IMR-90 (cell line): ENCODE results near the gene GGTLC1. TPM values are rescaled to one million over a fixed set of nuclear protein-coding genes. Genes with fewer than 3 reads are reported as not detected.

Source experiments
- ATAC-seq: fragments of 200-7000 bp; cut with Tn5 transposase; 2 replicates; pipeline ENCODE4 v1.9.1; 2020; ENCODE audit warnings: low read depth, mild to moderate bottlenecking, moderate library complexity
- BruUV-seq: library from RNA; stranded (reverse); fragments of 400-500 nt; replicated peaks from 2 replicates; lab custom pipeline; 2021; lab: Mats Ljungman, UMichigan
- CTCF ChIA-PET: fragments of 300-600 bp; formaldehyde crosslinking; extraction: SDS; loops from one replicate; lab custom pipeline; 2021; ENCODE audit warnings: antibody characterized with exemption; lab: Yijun Ruan, JAX
- POLR2A ChIA-PET: fragments of 300-600 bp; sonication (Branson Sonifier 250); formaldehyde crosslinking; loops from one replicate; lab custom pipeline; 2022; ENCODE audit warnings: antibody characterized with exemption; ENCODE audit not compliant: unreplicated experiment; lab: Charles Lee
- DNase-seq: peaks from one replicate; pipeline ENCODE4 v3.0.0; 2013
- H2AFZ ChIP-seq: replicated peaks from 2 replicates; pipeline ENCODE3; 2013; ENCODE audit warnings: low read length, mild to moderate bottlenecking; ENCODE audit not compliant: poor library complexity
- H2AK5ac ChIP-seq: 2 replicates; pipeline ENCODE4 v1.6.1; 2013; ENCODE audit warnings: low read depth, low read length, inconsistent platforms
- H2AK9ac ChIP-seq: replicated peaks from 2 replicates; pipeline ENCODE3; 2013; ENCODE audit warnings: mild to moderate bottlenecking, low read depth, low read length, moderate library complexity; ENCODE audit not compliant: poor library complexity
- H2BK120ac ChIP-seq: 2 replicates; pipeline ENCODE4 v1.6.1; 2013; ENCODE audit warnings: low read depth, low read length, inconsistent platforms
- H2BK15ac ChIP-seq: 3 replicates; pipeline ENCODE4 v1.6.1; 2013; ENCODE audit warnings: low read depth, low read length, inconsistent platforms
- H2BK20ac ChIP-seq: 2 replicates; pipeline ENCODE4 v1.6.1; 2013; ENCODE audit warnings: low read depth, mild to moderate bottlenecking, inconsistent platforms, low read length, moderate library complexity
- H2BK5ac ChIP-seq: 2 replicates; pipeline ENCODE4 v1.6.1; 2013; ENCODE audit warnings: mild to moderate bottlenecking, low read depth, low read length, inconsistent platforms; ENCODE audit not compliant: poor library complexity, severe bottlenecking
- H3K14ac ChIP-seq: replicated peaks from 2 replicates; pipeline ENCODE4 v1.6.1; 2013; ENCODE audit warnings: low read depth, low read length, inconsistent platforms
- H3K18ac ChIP-seq: 2 replicates; pipeline ENCODE4 v1.6.1; 2013; ENCODE audit warnings: low read depth, low read length, control low read depth
- H3K23ac ChIP-seq: 2 replicates; pipeline ENCODE4 v1.6.1; 2013; ENCODE audit warnings: low read depth, low read length, inconsistent platforms
- H3K27ac ChIP-seq: 2 replicates; pipeline ENCODE4 v1.5.1; 2013; ENCODE audit warnings: mild to moderate bottlenecking, control low read depth, low read length; ENCODE audit not compliant: insufficient read depth
- H3K27me3 ChIP-seq: 2 replicates; pipeline ENCODE4 v1.6.1; 2013; ENCODE audit warnings: low read length; ENCODE audit not compliant: control insufficient read depth, insufficient read depth
- H3K36me3 ChIP-seq: 2 replicates; pipeline ENCODE4 v1.6.1; 2013; ENCODE audit warnings: low read length, mixed read lengths; ENCODE audit not compliant: control insufficient read depth, insufficient read depth
- H3K4ac ChIP-seq: 2 replicates; pipeline ENCODE4 v1.6.1; 2013; ENCODE audit warnings: low read depth, low read length, inconsistent platforms
- H3K4me1 ChIP-seq: 2 replicates; pipeline ENCODE4 v1.6.1; 2013; ENCODE audit warnings: low read length, mixed read lengths; ENCODE audit not compliant: control insufficient read depth, insufficient read depth
- H3K4me2 ChIP-seq: 2 replicates; pipeline ENCODE4 v1.6.1; 2013; ENCODE audit warnings: low read depth, mild to moderate bottlenecking, control low read depth, low read length, moderate library complexity
- H3K4me3 ChIP-seq: 2 replicates; pipeline ENCODE4 v1.5.1; 2013; ENCODE audit warnings: low read depth, mild to moderate bottlenecking, control low read depth, low read length, moderate library complexity; ENCODE audit not compliant: insufficient read depth
- H3K56ac ChIP-seq: 2 replicates; pipeline ENCODE4 v1.6.1; 2013; ENCODE audit warnings: low read length, inconsistent platforms; ENCODE audit not compliant: insufficient read depth; ENCODE audit errors: extremely low read depth
- H3K79me1 ChIP-seq, 2 experiments: 2 replicates each; pipeline ENCODE4 v1.6.1; 2013; ENCODE audit warnings: low read length in 2 of 2, inconsistent platforms in 1 of 2, low read depth in 1 of 2
- H3K9ac ChIP-seq: 2 replicates; pipeline ENCODE4 v1.6.1; 2013; ENCODE audit warnings: low read depth, low read length, control low read depth
- H3K9me1 ChIP-seq: 2 replicates; pipeline ENCODE4 v1.6.1; 2013; ENCODE audit warnings: low read length, inconsistent platforms; ENCODE audit not compliant: insufficient read depth
- H3K9me3 ChIP-seq: 2 replicates; pipeline ENCODE4 v1.6.1; 2013; ENCODE audit warnings: low read length; ENCODE audit not compliant: control insufficient read depth, insufficient read depth
- H4K20me1 ChIP-seq: 2 replicates; pipeline ENCODE4 v1.6.1; 2013; ENCODE audit warnings: low read length, inconsistent platforms; ENCODE audit not compliant: insufficient read depth
- H4K5ac ChIP-seq: 2 replicates; pipeline ENCODE4 v1.6.1; 2013; ENCODE audit warnings: mild to moderate bottlenecking, low read depth, low read length, control low read depth
- H4K8ac ChIP-seq, 2 experiments: 2 replicates each; pipeline ENCODE4 v1.6.1; 2013; ENCODE audit warnings: low read depth in 2 of 2, low read length in 2 of 2, control low read depth in 1 of 2, inconsistent platforms in 1 of 2
- H4K91ac ChIP-seq: 2 replicates; pipeline ENCODE4 v1.6.1; 2013; ENCODE audit warnings: low read depth, low read length, inconsistent platforms; ENCODE audit not compliant: insufficient read depth
- RCOR1 ChIP-seq: IDR thresholded peaks from 2 replicates; pipeline ENCODE4 v1.6.1; 2012; ENCODE audit warnings: mild to moderate bottlenecking, low read length, improper control_type of control experiment; ENCODE audit not compliant: insufficient replicate concordance
- USF2 ChIP-seq: fragments of 150-350 bp; IDR thresholded peaks from 2 replicates; pipeline ENCODE4 v1.6.1; 2017; ENCODE audit warnings: mild to moderate bottlenecking, antibody characterized with exemption, low read length, low read depth
- WGBS, 2 experiments: methylation state at CpG; one replicate each; pipeline versions ENCODE4 v1.1.5 to v1.1.7; 2013; ENCODE audit warnings: missing lambda C conversion rate in 2 of 2; ENCODE audit not compliant: insufficient read length in 1 of 2; ENCODE audit errors: extremely low coverage in 2 of 2; 5-methylcytosine and 5-hydroxymethylcytosine counted together
- dilution Hi-C: fragments of 300-500 bp; cut with HindIII; formaldehyde crosslinking; loops from one replicate; pipeline ENCODE4 v1.14.3; 2018; ENCODE audit warnings: low sequenced_read_pairs; ENCODE audit not compliant: unreplicated experiment
- in situ Hi-C: fragments of 300-500 bp; cut with MboI; formaldehyde crosslinking; loops from 3 replicates; pipeline ENCODE4 v1.14.3; 2019; ENCODE audit warnings: low sequenced_read_pairs, inconsistent platforms, mixed read lengths
- intact Hi-C: fragments of 100-400 bp; cut with micrococcal nuclease; formaldehyde crosslinking; loops from 2 replicates; pipeline ENCODE4 v1.10.0; 2022
- polyA plus RNA-seq, 3 experiments: library from polyadenylated mRNA; depleted of rRNA; stranded (reverse); fragments of >200 nt; gene quantifications; 2 replicates each; pipeline ENCODE4 v1.2.3, GENCODE V29; 2012; ENCODE audit warnings: low replicate concordance in 1 of 3
- total RNA-seq: library from RNA; depleted of rRNA; stranded (reverse); fragments of >200 nt; gene quantifications from 2 replicates; pipeline ENCODE4 v1.2.3, GENCODE V29; 2012

The GGTLC1 gene
- total and polyA plus RNA-seq, 2 of the 4 experiments (the other 2 are of a cell fraction): not detected

DNA sequence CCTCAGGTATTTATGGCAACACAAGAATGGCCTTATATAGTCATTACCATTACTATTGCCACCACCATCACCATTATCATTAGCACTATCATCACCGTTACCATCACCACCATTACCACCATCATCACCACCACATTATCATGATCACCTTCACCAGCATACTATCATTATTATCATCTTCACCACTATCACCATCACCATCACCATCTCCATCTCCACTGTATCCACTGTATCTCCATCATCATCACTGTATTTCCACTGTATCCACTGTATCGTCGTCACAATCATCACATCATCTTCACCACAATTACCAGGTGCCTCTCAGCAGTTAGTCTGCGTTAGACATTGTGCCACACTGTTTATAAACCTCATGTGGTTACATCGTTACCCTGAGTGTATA lies 45.3 kb downstream of the GGTLC1 start:
- ChIA-PET POLR2A (no interaction called here), CTCF (no interaction called here)
- Histone ChIP-seq H4K5ac (no peak overlapping the region), H3K4ac (no peak overlapping the region), H3K4me3 (no peak overlapping the region), H3K9me1 (no peaks in the 10 kb centered on the region), H2BK20ac (no peak overlapping the region), H2AFZ (no peak overlapping the region), H3K56ac (no peak overlapping the region), H3K27me3 (no peaks in the 10 kb centered on the region), H3K4me1 (no peaks in the 10 kb centered on the region), H3K36me3 (no peaks in the 10 kb centered on the region), H2AK9ac (no peak overlapping the region), H4K20me1 (no peaks in the 10 kb centered on the region), H2BK5ac (no peak overlapping the region), H3K27ac (no peak overlapping the region), H2BK120ac (no peak overlapping the region), H4K8ac (no peak overlapping the region), H3K14ac (no peak overlapping the region), H3K18ac (no peak overlapping the region), H3K79me1 (no peaks in the 10 kb centered on the region), H3K23ac (no peak overlapping the region), H4K91ac (no peak overlapping the region), H2AK5ac (no peak overlapping the region), H3K4me2 (no peak overlapping the region), H3K9me3 (no peaks in the 10 kb centered on the region), H2BK15ac (no peak overlapping the region), H3K9ac (no peak overlapping the region)
- in situ Hi-C loops: loop anchor here (25.0 kb wide), 1 partner anchor 969 kb away; no protein-coding TSS in a partner anchor
- intact Hi-C loops: no loop called here
- ATAC-seq (no peak), DNase-seq (no peak)
- dilution Hi-C loops: no loop called here
- 100% methylated on average over 1 of the region's 5 CpGs; no CpG with 5 or more reads in 1 of the 2 experiments for WGBS, 2 experiments
- TF ChIP-seq USF2: no peak
- TF ChIP-seq RCOR1: no peak
- no TSS peak for BruUV-seq
